GM21717 (cell line): ENCODE measurements around the gene AP5Z1.

Experiments
- ATAC-seq: cut with Tn5 transposase; IDR thresholded peaks from one replicate; pipeline ENCODE4 v1.9.1; 2021; ENCODE audit warnings: mild to moderate bottlenecking, moderate library complexity; ENCODE audit not compliant: unreplicated experiment

Gene AP5Z1

DNA sequence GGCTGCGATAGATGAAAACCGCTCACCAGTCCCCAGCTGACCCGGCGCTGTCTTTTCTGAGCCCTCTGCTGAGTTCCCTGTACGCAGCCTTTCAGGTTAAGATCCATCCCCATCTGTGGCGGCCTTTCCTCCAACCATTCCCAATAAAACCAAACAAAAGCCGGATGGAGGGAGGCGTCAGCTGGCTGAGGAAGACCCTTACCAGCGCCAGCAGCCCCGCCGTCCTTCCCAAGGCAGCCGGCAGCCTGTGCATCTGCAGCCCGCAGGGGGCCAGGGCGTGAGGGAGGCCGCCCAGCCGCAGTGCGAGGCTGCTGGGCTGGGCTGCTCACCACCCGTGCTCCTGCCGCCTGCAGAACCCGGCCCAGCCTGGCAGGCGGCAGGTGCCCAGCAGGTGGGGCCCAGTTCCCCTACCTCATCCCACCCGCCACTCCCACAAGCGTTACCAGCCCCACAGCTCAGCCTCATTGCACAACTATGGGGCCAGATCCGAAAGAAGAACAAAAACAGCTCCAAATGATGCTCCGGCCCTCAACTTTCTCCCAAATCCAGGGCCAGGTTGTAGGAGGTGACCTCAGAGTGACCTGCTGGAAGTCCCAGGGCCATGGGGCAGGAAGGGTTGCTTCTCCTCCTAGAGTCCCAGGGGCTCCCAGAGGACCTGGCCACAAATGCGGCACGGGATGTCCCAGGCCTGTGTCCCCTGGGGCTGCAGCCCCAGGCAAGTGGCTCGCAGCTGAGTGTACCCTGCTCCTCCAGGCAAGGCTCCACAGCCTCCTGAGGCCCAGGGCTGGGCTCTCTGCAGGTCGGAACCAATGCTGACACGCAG, 62.6 kb downstream of the AP5Z1 start:
- no peak for ATAC-seq

DNA sequence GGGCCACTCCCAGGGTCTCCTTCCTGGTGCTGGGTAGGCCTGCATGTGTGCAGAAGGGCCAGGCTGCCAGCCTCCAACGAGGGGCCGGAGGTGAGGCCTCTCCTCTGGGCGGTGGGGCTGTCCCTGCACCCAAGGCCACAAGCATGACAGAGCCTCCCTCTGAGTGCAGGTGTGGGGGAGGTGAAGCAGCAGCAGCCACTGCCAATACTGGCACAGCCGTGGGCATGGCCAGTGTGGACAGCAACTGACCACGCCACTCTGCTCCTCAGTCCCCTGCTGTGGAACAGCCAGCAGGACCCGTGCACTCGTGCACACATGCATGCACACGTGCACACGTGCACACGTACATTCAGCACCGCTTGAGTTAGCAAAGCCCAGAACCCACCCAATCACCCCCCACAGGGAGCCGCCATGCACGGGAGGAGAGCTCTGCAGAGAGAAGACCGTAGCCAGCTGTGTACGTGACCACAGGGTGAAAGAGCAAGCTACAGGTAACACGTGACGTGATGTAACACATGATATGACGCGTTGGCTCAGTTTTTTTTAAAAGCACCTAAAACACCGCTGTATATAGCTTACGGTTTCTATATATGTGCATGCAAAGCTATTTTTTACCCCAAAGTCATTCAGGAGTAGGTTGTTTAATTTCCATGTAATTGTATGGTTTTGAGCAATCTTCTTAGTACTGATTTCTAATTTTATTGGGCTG, 63.4 kb downstream of the AP5Z1 start:
- no peak for ATAC-seq

GRCh38 chr7:4840079-4840501, 64.7 kb downstream of the AP5Z1 start:
- ATAC-seq = no peak
